ENCODE measurements around the gene KLF13. TPM values are rescaled to one million over a fixed set of nuclear protein-coding genes. Genes with fewer than 3 reads are reported as not detected.

KLF13 gene
- polyA plus RNA-seq, 2 of the 4 experiments (the other 2 are of a cell fraction) = 53.5 TPM

DNA sequence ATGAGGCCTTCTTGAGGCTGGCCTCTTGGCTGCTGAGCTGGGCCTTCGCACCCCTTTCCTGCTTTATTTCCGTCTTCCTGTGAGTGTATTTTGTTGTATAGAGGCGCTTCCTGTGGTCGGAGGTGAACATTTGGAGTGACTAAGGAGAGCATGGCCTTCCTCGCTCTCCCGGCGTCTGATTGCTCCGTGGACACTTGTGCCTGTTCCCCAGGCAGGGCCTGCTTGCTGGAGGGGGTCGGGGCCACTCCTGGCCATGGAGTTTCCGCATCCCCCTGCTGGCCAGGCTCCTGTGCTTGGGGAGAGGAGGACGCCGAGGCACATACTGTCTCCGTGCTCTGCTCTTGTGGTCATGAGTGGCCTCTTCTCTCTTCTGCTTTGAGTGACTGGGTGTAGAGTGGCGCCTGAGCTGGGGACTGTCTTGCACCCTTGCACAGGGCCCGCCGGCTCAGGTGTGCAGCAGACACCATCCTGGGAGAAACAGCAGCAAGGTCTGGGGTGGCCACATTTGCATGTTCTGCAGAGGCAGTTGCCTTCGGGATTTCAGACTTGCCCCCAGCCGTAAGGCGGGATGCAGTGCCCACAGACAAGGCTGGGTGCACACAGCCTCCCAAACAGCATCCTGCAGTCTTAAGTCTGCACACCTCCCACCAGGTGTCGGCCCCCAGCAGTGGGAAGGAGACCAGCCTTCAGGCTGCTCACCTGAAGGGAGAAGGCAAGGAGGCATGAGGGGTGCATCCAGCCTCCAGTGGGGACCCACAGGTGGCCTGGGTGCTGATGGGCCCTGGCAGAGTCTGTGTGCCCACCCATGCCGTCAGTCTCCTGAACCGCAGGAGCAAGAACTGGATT lies 16.4 kb downstream of the KLF13 start:
- no peak overlapping the region for H3K27ac ChIP-seq
- FAIRE-seq (no peak), ATAC-seq (no peak), DNase-seq (ENCODE audit: low read depth in 1 of 2, low spot score in 1 of 2) (no peak)
- peaks cover 31% of the 10 kb centered on the region for H3K4me1 ChIP-seq
- 91% methylated on average over 19 of the region's 22 CpGs for WGBS (ENCODE audit: missing lambda C conversion rate)
- H3K4me3 ChIP-seq = no peak overlapping the region
- CTCF ChIA-PET = no interaction called here
- no peak for TF ChIP-seq POLR2AphosphoS2 (conservative IDR thresholded peaks at IDR 0.05; ENCODE audit: low read length)
- no peak for TF ChIP-seq FOSL2 (IDR thresholded peaks at IDR 0.05)
- TF ChIP-seq FOSL2 (CRISPR knock-in tag; IDR thresholded peaks at IDR 0.05) = no peak
- no peak for TF ChIP-seq RCOR1 (IDR thresholded peaks at IDR 0.05; ENCODE audit: low read depth, low read length)
- no peak for TF ChIP-seq ESRRA (IDR thresholded peaks at IDR 0.05; ENCODE audit: borderline replicate concordance, low read length)
- TF ChIP-seq HDAC2 (IDR thresholded peaks at IDR 0.05) = no peak
- no peak for TF ChIP-seq EP300 (IDR thresholded peaks at IDR 0.05)
- POLR2A ChIA-PET = no interaction called here
- H3K4me2 ChIP-seq = no peak overlapping the region
- no peaks in the 10 kb centered on the region for H3K9me3 ChIP-seq

DNA sequence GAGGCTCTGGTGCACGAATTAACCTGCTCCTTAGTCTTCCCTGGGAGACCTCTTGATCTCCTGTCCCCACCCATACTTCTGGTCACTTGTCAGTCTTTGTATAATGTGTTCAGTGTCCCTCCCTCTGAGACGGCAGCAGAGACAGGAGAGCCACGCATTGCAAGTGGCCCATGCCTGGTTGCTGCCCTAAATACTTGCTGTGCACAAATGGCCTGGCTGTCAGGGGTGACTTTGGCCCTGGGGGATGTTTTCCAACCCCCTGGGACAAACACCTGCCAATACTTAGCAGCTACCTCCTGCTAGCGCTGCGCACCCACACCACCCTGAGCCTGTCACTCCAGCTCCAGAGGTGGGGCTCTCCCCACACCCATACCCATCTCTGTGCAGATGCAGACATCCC lies 17.2 kb downstream of the KLF13 start:
- POLR2A ChIA-PET = no interaction called here

More for the DNA sequence above, 17.2 kb downstream of the KLF13 start:
- no peak for FAIRE-seq
- no peak for DNase-seq (ENCODE audit: low read depth in 1 of 2, low spot score in 1 of 2)
- Histone ChIP-seq H3K9me3 (no peaks in the 10 kb centered on the region), H3K27ac (no peak overlapping the region), H3K4me2 (no peak overlapping the region), H3K4me3 (no peak overlapping the region), H3K4me1 (peaks cover 23% of the 10 kb centered on the region)
- no peak for ATAC-seq
- WGBS (ENCODE audit: missing lambda C conversion rate) = 73% methylated on average over 5 of the region's 5 CpGs
- CTCF ChIA-PET = interaction anchor here (0.7 kb wide), 1 partner anchor 543 kb away, joined by 3 read pairs; no protein-coding TSS in a partner anchor
- TF ChIP-seq JUN (IDR thresholded peaks at IDR 0.05) (no peak), POLR2A (IDR thresholded peaks at IDR 0.05; ENCODE audit: low read length) (no peak), CBX2 (IDR thresholded peaks at IDR 0.05; ENCODE audit: borderline replicate concordance, low read depth) (no peak), CEBPB (IDR thresholded peaks at IDR 0.05) (no peak), CHD4 (IDR thresholded peaks at IDR 0.05; ENCODE audit: borderline replicate concordance) (no peak), ZC3H11A (IDR thresholded peaks at IDR 0.05) (no peak), FOSB (CRISPR knock-in tag; IDR thresholded peaks at IDR 0.05) (no peak), ZSCAN20 (CRISPR knock-in tag; IDR thresholded peaks at IDR 0.05) (no peak), HEYL (CRISPR knock-in tag; IDR thresholded peaks at IDR 0.05) (no peak), ZNF302 (CRISPR knock-in tag; IDR thresholded peaks at IDR 0.05) (no peak), EP300 (IDR thresholded peaks at IDR 0.05) (no peak), FOSL2 (IDR thresholded peaks at IDR 0.05) (no peak), FOSL2 (CRISPR knock-in tag; IDR thresholded peaks at IDR 0.05) (no peak), MAZ (IDR thresholded peaks at IDR 0.05; ENCODE audit: borderline replicate concordance, low read depth, low read length) (no peak), HDAC2 (IDR thresholded peaks at IDR 0.05) (no peak)
- TF ChIP-seq, protein P1, sequence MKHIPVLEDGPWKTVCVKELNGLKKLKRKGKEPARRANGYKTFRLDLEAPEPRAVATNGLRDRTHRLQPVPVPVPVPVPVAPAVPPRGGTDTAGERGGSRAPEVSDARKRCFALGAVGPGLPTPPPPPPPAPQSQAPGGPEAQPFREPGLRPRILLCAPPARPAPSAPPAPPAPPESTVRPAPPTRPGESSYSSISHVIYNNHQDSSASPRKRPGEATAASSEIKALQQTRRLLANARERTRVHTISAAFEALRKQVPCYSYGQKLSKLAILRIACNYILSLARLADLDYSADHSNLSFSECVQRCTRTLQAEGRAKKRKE (CRISPR knock-in tag; IDR thresholded peaks at IDR 0.05; ENCODE audit: low read depth) = no peak
- TF ChIP-seq, protein P2, sequence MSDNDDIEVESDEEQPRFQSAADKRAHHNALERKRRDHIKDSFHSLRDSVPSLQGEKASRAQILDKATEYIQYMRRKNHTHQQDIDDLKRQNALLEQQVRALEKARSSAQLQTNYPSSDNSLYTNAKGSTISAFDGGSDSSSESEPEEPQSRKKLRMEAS (IDR thresholded peaks at IDR 0.05) = no peak
- TF ChIP-seq, protein P3, sequence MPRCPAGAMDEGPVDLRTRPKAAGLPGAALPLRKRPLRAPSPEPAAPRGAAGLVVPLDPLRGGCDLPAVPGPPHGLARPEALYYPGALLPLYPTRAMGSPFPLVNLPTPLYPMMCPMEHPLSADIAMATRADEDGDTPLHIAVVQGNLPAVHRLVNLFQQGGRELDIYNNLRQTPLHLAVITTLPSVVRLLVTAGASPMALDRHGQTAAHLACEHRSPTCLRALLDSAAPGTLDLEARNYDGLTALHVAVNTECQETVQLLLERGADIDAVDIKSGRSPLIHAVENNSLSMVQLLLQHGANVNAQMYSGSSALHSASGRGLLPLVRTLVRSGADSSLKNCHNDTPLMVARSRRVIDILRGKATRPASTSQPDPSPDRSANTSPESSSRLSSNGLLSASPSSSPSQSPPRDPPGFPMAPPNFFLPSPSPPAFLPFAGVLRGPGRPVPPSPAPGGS (IDR thresholded peaks at IDR 0.05) = no peak
- TF ChIP-seq, protein P4, sequence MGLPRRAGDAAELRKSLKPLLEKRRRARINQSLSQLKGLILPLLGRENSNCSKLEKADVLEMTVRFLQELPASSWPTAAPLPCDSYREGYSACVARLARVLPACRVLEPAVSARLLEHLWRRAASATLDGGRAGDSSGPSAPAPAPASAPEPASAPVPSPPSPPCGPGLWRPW (IDR thresholded peaks at IDR 0.05) = no peak
- TF ChIP-seq, protein P5, sequence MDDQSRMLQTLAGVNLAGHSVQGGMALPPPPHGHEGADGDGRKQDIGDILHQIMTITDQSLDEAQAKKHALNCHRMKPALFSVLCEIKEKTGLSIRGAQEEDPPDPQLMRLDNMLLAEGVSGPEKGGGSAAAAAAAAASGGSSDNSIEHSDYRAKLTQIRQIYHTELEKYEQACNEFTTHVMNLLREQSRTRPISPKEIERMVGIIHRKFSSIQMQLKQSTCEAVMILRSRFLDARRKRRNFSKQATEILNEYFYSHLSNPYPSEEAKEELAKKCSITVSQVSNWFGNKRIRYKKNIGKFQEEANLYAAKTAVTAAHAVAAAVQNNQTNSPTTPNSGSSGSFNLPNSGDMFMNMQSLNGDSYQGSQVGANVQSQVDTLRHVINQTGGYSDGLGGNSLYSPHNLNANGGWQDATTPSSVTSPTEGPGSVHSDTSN (IDR thresholded peaks at IDR 0.05) = no peak
- TF ChIP-seq, protein P6, sequence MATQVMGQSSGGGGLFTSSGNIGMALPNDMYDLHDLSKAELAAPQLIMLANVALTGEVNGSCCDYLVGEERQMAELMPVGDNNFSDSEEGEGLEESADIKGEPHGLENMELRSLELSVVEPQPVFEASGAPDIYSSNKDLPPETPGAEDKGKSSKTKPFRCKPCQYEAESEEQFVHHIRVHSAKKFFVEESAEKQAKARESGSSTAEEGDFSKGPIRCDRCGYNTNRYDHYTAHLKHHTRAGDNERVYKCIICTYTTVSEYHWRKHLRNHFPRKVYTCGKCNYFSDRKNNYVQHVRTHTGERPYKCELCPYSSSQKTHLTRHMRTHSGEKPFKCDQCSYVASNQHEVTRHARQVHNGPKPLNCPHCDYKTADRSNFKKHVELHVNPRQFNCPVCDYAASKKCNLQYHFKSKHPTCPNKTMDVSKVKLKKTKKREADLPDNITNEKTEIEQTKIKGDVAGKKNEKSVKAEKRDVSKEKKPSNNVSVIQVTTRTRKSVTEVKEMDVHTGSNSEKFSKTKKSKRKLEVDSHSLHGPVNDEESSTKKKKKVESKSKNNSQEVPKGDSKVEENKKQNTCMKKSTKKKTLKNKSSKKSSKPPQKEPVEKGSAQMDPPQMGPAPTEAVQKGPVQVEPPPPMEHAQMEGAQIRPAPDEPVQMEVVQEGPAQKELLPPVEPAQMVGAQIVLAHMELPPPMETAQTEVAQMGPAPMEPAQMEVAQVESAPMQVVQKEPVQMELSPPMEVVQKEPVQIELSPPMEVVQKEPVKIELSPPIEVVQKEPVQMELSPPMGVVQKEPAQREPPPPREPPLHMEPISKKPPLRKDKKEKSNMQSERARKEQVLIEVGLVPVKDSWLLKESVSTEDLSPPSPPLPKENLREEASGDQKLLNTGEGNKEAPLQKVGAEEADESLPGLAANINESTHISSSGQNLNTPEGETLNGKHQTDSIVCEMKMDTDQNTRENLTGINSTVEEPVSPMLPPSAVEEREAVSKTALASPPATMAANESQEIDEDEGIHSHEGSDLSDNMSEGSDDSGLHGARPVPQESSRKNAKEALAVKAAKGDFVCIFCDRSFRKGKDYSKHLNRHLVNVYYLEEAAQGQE (IDR thresholded peaks at IDR 0.05) = no peak

All from A549 (cell line).